ENCODE measurements around the gene PLEKHA7.

DNA sequence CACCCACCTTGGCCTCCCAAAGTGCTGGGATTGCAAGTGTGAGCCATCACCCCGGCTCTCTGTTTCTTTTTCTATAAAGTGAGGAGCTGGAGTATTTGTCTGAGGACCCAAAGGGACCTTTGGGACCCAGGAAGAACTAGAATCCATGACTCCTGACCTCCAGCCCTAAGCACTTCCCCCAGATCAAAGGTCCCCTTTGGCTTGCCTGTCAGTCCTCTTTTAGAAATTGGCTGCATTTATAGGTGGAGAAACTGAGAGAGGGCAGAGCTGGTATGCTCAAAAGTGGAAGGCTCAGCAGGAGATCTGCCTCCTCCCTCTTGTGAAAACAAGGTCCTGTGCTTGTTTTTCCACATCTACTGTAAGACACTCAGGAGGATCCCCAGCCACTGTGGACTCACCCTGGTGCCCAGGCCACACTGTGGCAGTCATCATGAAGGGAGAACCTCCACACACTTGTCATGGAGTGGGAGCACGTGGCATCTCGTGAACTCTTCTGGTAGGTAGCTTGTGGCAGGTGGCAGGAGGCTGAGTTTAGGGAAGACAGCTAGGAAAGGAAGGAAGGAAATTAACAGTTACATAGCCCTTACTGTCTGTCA, 12.4 kb upstream of the PLEKHA7 start:
- no peak for TF ChIP-seq CTCF (IDR thresholded peaks at IDR 0.05)
- no peak for TF ChIP-seq ZFX (IDR thresholded peaks at IDR 0.05; ENCODE audit: borderline replicate concordance)
